ENCODE results near the gene RAB20.

- TF ChIP-seq CTCF (IDR thresholded peaks at IDR 0.05) (no peak), POLR2A (IDR thresholded peaks at IDR 0.05) (no peak)
These were observed 67.9 kb downstream of the RAB20 start for GRCh38 chr13:110493613-110494012.

Measured in lower leg skin (tissue), 3 donors.